Left hindlimb (tissue), 1 donor: ENCODE measurements around the gene TMEM171.

Experiments
- DNase-seq: peaks from one replicate; pipeline ENCODE4 v3.0.0-alpha.2; 2018

The TMEM171 gene, protein sequence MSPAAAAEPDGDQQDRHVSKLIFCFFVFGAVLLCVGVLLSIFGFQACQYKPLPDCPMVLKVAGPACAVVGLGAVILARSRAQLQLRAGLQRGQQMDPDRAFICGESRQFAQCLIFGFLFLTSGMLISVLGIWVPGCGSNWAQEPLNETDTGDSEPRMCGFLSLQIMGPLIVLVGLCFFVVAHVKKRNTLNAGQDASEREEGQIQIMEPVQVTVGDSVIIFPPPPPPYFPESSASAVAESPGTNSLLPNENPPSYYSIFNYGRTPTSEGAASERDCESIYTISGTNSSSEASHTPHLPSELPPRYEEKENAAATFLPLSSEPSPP

DNA sequence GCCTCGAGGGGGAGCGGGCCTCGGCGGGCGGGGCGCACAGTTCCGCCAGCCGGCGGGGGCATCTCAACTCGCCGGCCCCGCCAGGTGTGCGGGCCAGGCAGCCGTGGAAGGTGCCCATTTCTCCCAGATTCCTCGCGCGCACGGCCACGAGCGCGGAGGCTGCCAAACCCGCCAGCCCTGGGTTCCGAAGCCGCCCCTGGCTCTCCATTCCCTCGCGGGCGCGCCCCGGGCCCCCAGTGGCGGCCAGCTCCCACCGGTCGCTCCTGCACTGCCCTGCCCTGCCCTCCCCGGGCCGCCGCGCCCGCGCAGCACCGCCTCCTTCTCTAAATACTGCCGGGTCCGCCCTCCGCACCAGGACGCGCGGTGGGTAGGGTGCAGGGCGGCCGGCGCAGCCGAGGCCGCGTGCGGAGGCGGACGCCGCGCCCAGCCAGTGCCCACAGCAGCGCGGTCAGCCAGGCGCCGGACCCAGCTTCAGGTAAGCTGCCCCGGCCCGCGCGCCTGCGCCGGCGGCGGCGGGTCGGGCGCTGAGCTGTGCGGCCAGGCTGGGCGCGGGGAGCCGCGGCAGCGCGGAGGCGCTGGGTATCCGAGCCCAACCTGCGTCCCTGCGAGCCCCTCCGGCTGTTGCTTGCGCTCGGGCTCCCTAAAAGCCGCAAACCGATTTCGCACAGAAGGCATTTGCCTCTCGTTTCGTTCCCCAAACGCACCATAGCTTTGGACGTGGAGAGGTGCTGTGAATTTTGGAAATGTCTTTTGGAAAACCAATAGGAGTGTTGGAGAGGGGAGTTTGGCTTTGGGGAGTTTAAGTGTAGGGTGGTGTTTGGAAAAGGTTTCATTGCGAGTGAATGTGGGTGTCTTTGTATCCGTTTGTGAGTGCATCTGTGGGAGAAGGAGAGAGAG lies at the start of gene TMEM171:
TSS of gene TMEM171 (plus strand) at position 354 of the 897 bp plus-strand sequence. CDS start 2,799 bp downstream, outside the sequence.
- DNase-seq = peak; percentile 46

- DNase-seq = no peak
Measured at GRCh38 chr5:73081093-73081492, 39.3 kb upstream of the TMEM171 start.

DNA sequence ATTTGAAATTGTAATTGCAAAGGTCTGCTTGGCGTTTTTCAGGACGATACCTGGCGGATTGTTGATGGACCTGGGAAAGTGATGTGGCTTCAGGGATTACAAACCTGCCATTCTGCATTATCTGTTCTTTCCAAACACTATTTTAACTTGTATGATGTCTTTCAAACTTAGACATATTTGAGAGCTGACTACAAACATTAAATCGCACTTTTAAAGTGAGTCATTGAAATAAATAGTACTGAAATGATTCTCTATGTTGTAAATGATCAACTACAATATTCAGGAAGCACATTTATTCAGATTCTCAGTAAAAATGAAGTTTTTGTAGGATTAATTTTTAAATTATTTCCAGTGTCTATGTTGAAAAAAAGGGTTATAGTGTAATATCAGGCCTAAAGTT lies 32.3 kb upstream of the TMEM171 start:
- no peak for DNase-seq

GRCh38 chr5:73093943-73094342 lies 26.4 kb upstream of the TMEM171 start:
- no peak for DNase-seq

- no peak for DNase-seq
Measured at GRCh38 chr5:73094415-73094814, 26.0 kb upstream of the TMEM171 start.

DNA sequence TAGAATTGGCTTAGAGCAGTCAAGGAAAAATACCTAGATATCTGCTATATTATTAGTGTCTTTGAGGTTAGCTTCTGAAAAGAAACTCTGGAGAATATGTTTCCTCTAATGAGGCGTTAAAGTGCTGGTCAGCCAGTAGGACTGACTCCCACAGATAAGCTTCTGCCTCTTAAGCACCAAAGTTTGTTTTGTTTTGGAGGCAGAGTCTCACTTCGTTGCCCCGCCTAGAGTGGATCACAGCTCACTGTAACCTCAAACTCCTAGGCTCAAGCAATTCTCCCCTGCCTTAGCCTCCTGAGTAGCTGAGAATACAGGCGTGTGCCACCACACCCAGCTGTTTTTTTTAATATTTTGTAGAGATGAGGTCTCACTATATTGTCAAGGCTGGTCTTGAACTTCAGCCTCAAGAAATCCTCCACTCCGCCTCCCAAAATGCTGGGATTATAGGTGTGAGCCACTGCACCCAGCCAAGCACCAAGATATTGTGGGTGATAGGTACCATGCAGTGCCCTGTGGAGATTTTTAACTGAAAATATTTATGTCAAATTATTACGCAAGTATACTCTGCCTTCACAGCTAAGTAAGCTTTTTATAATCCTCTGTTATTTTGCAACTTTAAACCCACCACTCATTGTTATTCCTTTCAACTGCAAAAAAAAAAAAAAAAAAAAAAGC lies 24.7 kb upstream of the TMEM171 start:
- no peak for DNase-seq

GRCh38 chr5:73096239-73096575 lies 24.2 kb upstream of the TMEM171 start:
- no peak for DNase-seq

DNA sequence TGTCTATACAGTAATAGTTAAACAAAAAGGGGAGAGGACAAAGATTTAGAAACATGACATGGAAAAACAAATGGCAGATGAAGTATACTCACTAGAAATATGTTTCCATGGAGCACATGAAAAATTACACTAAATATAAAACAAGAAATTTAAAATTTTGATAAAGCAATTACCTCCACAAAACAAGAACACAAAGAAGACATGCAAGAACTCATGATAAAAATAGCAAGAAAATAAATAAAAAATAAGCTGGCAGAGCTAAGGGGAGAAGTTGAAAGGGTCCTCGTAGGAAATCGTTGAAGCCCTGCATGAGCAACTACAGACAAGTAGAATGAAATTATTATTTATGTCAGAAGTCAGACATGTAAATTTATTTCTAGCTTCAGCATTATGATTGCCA lies 22.6 kb upstream of the TMEM171 start:
- DNase-seq = no peak

- DNase-seq = no peak
Measured at GRCh38 chr5:73100109-73100508, 20.3 kb upstream of the TMEM171 start.

DNA sequence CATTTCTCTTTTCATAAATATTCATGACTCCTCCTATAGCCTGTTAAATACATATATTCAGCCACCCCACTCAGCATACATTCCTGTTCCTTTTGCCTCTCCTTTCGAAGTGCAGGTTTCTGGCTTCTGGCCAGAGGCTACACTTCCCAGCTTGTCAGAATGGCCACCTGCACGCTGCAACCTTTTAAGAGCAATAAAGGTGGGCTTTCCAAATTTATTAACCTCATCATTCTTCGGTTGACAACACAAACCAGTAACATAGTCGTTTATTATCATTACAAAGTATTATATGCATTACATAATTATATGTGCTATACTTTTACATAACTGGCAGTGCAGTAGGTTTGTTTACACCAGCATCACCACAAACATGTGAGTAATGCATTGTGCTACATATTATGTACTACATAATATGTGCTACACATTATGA lies 16.5 kb upstream of the TMEM171 start:
- no peak for DNase-seq

DNA sequence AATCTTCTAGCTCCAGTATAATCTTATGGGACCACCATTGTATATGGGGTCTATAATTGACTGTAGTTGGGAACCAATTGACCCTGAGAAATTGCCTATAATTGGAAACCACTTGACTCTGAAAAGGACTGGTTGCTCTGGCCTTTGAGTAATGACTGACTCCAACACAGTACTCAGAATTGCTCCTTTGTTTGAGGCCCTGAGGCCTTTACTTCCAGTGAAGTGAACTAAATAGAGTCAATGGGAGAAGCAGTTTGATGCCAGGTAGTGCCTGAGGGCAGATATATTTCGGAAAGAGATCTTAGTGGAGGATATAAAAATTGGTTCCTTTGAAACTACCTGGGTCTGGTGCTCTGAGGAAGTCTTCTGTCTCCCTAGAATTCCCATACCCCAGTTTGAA lies 16.0 kb upstream of the TMEM171 start:
- DNase-seq = no peak

GRCh38 chr5:73106335-73106734 lies 14.0 kb upstream of the TMEM171 start:
- no peak for DNase-seq

DNA sequence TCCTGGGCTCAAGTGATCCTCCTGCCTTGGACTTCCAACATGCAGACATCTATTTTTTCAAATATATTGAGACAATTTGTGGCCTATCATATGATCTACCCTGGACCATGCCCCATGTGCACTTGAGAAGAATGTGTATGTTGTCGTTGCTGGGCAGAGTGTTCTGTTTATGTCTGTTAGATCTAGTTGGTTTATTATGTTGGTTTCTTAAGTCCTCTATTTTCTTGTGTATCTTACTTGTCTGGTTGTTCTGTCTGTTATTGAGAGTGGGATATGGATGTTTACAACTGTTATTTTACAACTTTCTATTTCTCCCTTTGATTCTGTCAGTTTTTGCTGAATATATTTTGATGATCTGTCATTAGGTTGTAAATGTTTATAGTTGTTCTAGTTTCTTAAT lies 10.2 kb upstream of the TMEM171 start:
- no peak for DNase-seq

DNA sequence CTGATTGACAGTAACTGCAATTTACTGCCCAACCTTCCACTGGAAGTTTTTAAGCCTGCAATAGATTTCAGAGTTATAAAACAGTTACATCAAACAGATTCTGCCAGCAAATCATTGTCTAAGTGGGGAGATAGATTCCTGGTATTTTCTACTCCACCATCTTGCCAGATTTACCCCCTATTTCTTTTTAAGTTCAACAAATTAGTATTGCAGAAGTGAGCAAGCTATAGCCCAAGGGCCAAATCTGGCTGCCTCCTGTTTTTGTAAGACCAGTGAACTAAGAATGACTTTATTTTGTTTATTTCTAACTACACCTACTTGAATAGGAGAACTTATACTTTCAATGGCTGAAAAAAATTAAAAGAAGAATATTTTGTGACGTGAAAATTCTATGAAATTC lies 8.8 kb upstream of the TMEM171 start:
- DNase-seq = no peak

DNA sequence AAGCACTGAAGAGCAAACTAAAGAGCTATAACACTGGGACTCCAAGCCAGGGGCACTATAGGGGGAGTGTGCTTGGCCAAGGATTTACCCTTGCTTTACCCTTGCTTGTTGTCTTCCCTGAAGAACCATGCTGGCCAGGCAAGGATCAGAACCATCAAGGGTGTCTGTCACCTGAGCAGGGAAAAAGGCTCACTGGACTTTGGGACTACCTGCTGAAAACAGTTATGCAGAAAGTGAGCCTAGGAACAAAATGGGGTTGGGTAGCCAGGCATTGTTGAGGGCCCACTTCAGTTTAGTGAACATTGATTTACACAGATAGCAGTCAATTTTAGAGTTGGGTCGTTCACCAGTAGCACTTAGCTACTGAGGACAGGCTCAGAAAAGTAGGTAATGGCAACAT lies 8.0 kb upstream of the TMEM171 start:
- no peak for DNase-seq

- DNase-seq = no peak
Measured at GRCh38 chr5:73114044-73114688, 6.2 kb upstream of the TMEM171 start.

- DNase-seq = no peak
Measured at GRCh38 chr5:73115399-73116051, 4.8 kb upstream of the TMEM171 start.

- DNase-seq = no peak
Measured at GRCh38 chr5:73116506-73116905, 3.9 kb upstream of the TMEM171 start.

- no peak for DNase-seq
Measured at GRCh38 chr5:73117088-73117740, 3.2 kb upstream of the TMEM171 start.

- DNase-seq = no peak
Measured at GRCh38 chr5:73118391-73118973, 1.9 kb upstream of the TMEM171 start.

- no peak for DNase-seq
Measured at GRCh38 chr5:73119451-73120157, 771 bp upstream of the TMEM171 start.
